Liver (tissue), 9 donors: Measurements from ENCODE around the gene CNPY4. TPM values are rescaled to one million over a fixed set of nuclear protein-coding genes. Genes with fewer than 3 reads are reported as not detected.

Experiments
- DNase-seq: peaks from one replicate; pipeline ENCODE4 v3.0.0-alpha.2; 2017; ENCODE audit warnings: low spot score
- H3K27ac ChIP-seq, 2 donors: one replicate each; pipeline ENCODE4 v1.7.0; 2013; ENCODE audit warnings: inconsistent platforms in 2 of 2, low read length in 2 of 2, control low read depth in 1 of 2, low read depth in 1 of 2, mild to moderate bottlenecking in 1 of 2
- H3K27me3 ChIP-seq, 4 donors: one replicate each; pipeline versions ENCODE4 v1.6.1 to v1.7.0; 2013; ENCODE audit warnings: low read length in 3 of 4, inconsistent platforms in 1 of 4, mild to moderate bottlenecking in 1 of 4, moderate library complexity in 1 of 4; ENCODE audit not compliant: control insufficient read depth in 4 of 4, insufficient read depth in 4 of 4
- H3K36me3 ChIP-seq, 4 donors: one replicate each; pipeline versions ENCODE4 v1.6.1 to v1.7.0; 2013; ENCODE audit warnings: low read length in 3 of 4, mild to moderate bottlenecking in 3 of 4, low read depth in 1 of 4, moderate library complexity in 1 of 4; ENCODE audit not compliant: control insufficient read depth in 4 of 4, insufficient read depth in 3 of 4
- H3K4me1 ChIP-seq, 4 donors: one replicate each; pipeline versions ENCODE4 v1.6.1 to v1.7.0; 2013; ENCODE audit warnings: low read length in 3 of 4, mild to moderate bottlenecking in 3 of 4, moderate library complexity in 1 of 4; ENCODE audit not compliant: control insufficient read depth in 4 of 4, insufficient read depth in 4 of 4
- H3K4me3 ChIP-seq, 3 donors: one replicate each; pipeline versions ENCODE4 v1.6.1 to v1.7.0; 2013; ENCODE audit warnings: low read length in 3 of 3, control low read depth in 1 of 3, low read depth in 1 of 3, mild to moderate bottlenecking in 1 of 3
- H3K9ac ChIP-seq, 2 donors: one replicate each; pipeline ENCODE4 v1.7.0; 2013; ENCODE audit warnings: low read length in 2 of 2, mild to moderate bottlenecking in 2 of 2, moderate library complexity in 2 of 2, control low read depth in 1 of 2, low read depth in 1 of 2
- H3K9me3 ChIP-seq, 4 donors: one replicate each; pipeline versions ENCODE4 v1.6.1 to v1.7.0; 2013; ENCODE audit warnings: low read length in 3 of 4; ENCODE audit not compliant: control insufficient read depth in 4 of 4
- CTCF ChIP-seq: fragments of 150-350 bp; IDR thresholded peaks from 2 replicates; pipeline ENCODE4 v1.5.1; 2017; ENCODE audit warnings: improper control_type of control experiment, low read depth, low read length; ENCODE audit not compliant: missing input control
- FOXA1 ChIP-seq: IDR thresholded peaks from 2 replicates; pipeline ENCODE4 v1.6.1; 2016; ENCODE audit warnings: antibody characterized with exemption
- GABPA ChIP-seq, 2 donors: IDR thresholded peaks in 1 of 2; conservative IDR thresholded peaks in 1 of 2; 2 replicates each; pipeline ENCODE4 v1.6.1; 2016; ENCODE audit warnings: antibody characterized with exemption in 2 of 2, mild to moderate bottlenecking in 1 of 2, moderate library complexity in 1 of 2
- HNF4A ChIP-seq, 2 donors: conservative IDR thresholded peaks; 2 replicates each; pipeline ENCODE4 v1.6.1; 2016; ENCODE audit warnings: antibody characterized with exemption in 2 of 2, mild to moderate bottlenecking in 2 of 2
- HNF4G ChIP-seq: IDR thresholded peaks from 2 replicates; pipeline ENCODE4 v1.6.1; 2016; ENCODE audit warnings: antibody characterized with exemption
- JUND ChIP-seq, 2 donors: IDR thresholded peaks; 2 replicates each; pipeline ENCODE4 v1.6.1; 2016; ENCODE audit warnings: antibody characterized with exemption in 2 of 2
- MAX ChIP-seq: IDR thresholded peaks from 2 replicates; pipeline ENCODE4 v1.6.1; 2016; ENCODE audit warnings: antibody characterized with exemption
- RAD21 ChIP-seq, 2 donors: IDR thresholded peaks; 2 replicates each; pipeline ENCODE4 v1.6.1; 2016; ENCODE audit warnings: antibody characterized with exemption in 2 of 2, mild to moderate bottlenecking in 2 of 2
- REST ChIP-seq: IDR thresholded peaks from 2 replicates; pipeline ENCODE4 v1.6.1; 2016; ENCODE audit warnings: antibody characterized with exemption, mild to moderate bottlenecking
- SP1 ChIP-seq: IDR thresholded peaks from 2 replicates; pipeline ENCODE4 v1.6.1; 2018; ENCODE audit warnings: antibody characterized with exemption, mild to moderate bottlenecking
- TAF1 ChIP-seq: conservative IDR thresholded peaks from 2 replicates; pipeline ENCODE4 v1.6.1; 2016; ENCODE audit warnings: antibody characterized with exemption, mild to moderate bottlenecking
- YY1 ChIP-seq: IDR thresholded peaks from 2 replicates; pipeline ENCODE4 v1.6.1; 2016; ENCODE audit warnings: antibody characterized with exemption, mild to moderate bottlenecking
- ZBTB33 ChIP-seq: IDR thresholded peaks from 2 replicates; pipeline ENCODE4 v1.6.1; 2016; ENCODE audit warnings: antibody characterized with exemption
- WGBS: extraction: QIAGEN DNeasy Blood & Tissue Kit; methylation state at CpG from one replicate; pipeline ENCODE4 v1.1.7; 2013; 5-methylcytosine and 5-hydroxymethylcytosine counted together
- polyA plus RNA-seq, 2 donors: library from polyadenylated mRNA; stranded (reverse) in 1 of 2; unstranded in 1 of 2; fragments of 200-250 nt in 1 of 2; fragments of >200 nt in 1 of 2; fragmentation: Nextera tagmentation in 1 of 2; extraction: Ambion mirVana in 1 of 2; gene quantifications; one replicate each; pipeline versions ENCODE4 v1.2.1 to v1.2.3, GENCODE V29; 2013 to 2015
- total RNA-seq, 2 donors: library from RNA; depleted of rRNA; stranded (reverse); fragments of >200 nt; gene quantifications; one replicate each; pipeline ENCODE4 v1.2.3, GENCODE V29; 2014
- donor health status: healthy.
- donor health status: healthy.
- donor health status: healthy.
- donor health status: healthy.
- donor health status: healthy.

The CNPY4 gene
- total and polyA plus RNA-seq, 4 donors, result 1.9 to 11.9 (median 3.8) TPM

GRCh38 chr7:100093054-100093453, 26.4 kb upstream of the CNPY4 start (continued):
- TF ChIP-seq REST, result no peak

- DNase-seq, result no peak
- no peaks in the 10 kb centered on the region for H3K27me3 ChIP-seq
- H3K9me3 ChIP-seq, result no peaks in the 10 kb centered on the region
- H3K27ac ChIP-seq, result no peak overlapping the region
- WGBS, result 54% methylated on average over 13 of the region's 13 CpGs
- H3K4me1 ChIP-seq, result peaks cover 4 to 16% (median 9%) of the 10 kb centered on the region in 4 donors
- H3K4me3 ChIP-seq, result no peak overlapping the region
- H3K36me3 ChIP-seq, result peaks cover 33 to 79% (median 56%) of the 10 kb centered on the region in 4 donors
- TF ChIP-seq FOXA1, result no peak
- TF ChIP-seq RAD21 (IDR thresholded peaks at IDR 0.05), result no peak
- TF ChIP-seq GABPA (IDR thresholded peaks at IDR 0.05 in 1 of 2, conservative IDR thresholded peaks at IDR 0.05 in 1 of 2), result no peak
- no peak for TF ChIP-seq CTCF
- TF ChIP-seq SP1, result no peak
- no peak for TF ChIP-seq ZBTB33
- H3K9ac ChIP-seq, result no peak overlapping the region
These were observed 25.9 kb upstream of the CNPY4 start for GRCh38 chr7:100093498-100093897.

GRCh38 chr7:100093925-100094486, 25.4 kb upstream of the CNPY4 start:
- Histone ChIP-seq H3K9ac (no peak overlapping the region), H3K27ac (no peak overlapping the region), H3K36me3 (peaks cover 34 to 84% (median 60%) of the 10 kb centered on the region in 4 donors), H3K4me1 (peaks cover 4 to 16% (median 10%) of the 10 kb centered on the region in 4 donors), H3K9me3 (no peaks in the 10 kb centered on the region), H3K27me3 (no peaks in the 10 kb centered on the region), H3K4me3 (no peak overlapping the region)
- DNase-seq, result no peak
- no peak for TF ChIP-seq CTCF
- TF ChIP-seq JUND (IDR thresholded peaks at IDR 0.05), result no peak
- TF ChIP-seq HNF4A (conservative IDR thresholded peaks at IDR 0.05), result no peak
- no peak for TF ChIP-seq YY1
- no peak for TF ChIP-seq TAF1
- TF ChIP-seq FOXA1, result no peak
- TF ChIP-seq MAX, result no peak
- TF ChIP-seq HNF4G, result no peak
- 86% methylated on average over 16 of the region's 16 CpGs for WGBS
